ENCODE data around the gene CDH23. TPM values are rescaled to one million over a fixed set of nuclear protein-coding genes. Genes with fewer than 3 reads are reported as not detected.

The CDH23 gene
- total RNA-seq, 1 donor from 2014 or later, result not detected

DNA sequence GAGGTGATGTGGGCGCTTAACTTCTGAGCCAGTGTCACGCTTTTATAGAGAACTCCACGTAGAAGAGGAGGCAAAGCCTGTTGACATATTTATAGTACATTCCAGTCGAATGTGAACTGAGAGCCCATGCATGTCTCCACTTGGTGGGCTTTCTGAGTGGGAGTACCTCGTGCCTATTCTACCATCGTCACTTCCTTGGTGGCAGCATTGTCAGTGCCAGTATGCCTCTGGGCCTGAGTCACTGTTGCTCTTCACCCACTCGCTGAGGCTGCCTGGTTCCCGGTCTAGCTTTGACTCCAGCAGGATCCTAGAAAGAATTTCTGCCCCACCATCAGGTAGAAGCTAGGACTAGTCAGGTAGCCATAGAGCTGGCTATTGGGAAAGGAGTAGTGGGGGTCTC, 30.0 kb upstream of the CDH23 start:
- Histone ChIP-seq H3K27me3 (ENCODE audit: control insufficient read depth, insufficient read depth, low read length) (no peaks in the 10 kb centered on the region), H3K36me3 (ENCODE audit: control insufficient read depth, insufficient read depth, low read length) (no peaks in the 10 kb centered on the region), H3K4me3 (ENCODE audit: low read depth, low read length) (no peak overlapping the region)
- TF ChIP-seq, protein P1, sequence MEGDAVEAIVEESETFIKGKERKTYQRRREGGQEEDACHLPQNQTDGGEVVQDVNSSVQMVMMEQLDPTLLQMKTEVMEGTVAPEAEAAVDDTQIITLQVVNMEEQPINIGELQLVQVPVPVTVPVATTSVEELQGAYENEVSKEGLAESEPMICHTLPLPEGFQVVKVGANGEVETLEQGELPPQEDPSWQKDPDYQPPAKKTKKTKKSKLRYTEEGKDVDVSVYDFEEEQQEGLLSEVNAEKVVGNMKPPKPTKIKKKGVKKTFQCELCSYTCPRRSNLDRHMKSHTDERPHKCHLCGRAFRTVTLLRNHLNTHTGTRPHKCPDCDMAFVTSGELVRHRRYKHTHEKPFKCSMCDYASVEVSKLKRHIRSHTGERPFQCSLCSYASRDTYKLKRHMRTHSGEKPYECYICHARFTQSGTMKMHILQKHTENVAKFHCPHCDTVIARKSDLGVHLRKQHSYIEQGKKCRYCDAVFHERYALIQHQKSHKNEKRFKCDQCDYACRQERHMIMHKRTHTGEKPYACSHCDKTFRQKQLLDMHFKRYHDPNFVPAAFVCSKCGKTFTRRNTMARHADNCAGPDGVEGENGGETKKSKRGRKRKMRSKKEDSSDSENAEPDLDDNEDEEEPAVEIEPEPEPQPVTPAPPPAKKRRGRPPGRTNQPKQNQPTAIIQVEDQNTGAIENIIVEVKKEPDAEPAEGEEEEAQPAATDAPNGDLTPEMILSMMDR (IDR thresholded peaks at IDR 0.05; ENCODE audit: insufficient read depth, low read length, severe bottlenecking), result no peak
- FAIRE-seq, result no peak
- DNase-seq (ENCODE audit: low read depth), result peak; percentile 51

DNA sequence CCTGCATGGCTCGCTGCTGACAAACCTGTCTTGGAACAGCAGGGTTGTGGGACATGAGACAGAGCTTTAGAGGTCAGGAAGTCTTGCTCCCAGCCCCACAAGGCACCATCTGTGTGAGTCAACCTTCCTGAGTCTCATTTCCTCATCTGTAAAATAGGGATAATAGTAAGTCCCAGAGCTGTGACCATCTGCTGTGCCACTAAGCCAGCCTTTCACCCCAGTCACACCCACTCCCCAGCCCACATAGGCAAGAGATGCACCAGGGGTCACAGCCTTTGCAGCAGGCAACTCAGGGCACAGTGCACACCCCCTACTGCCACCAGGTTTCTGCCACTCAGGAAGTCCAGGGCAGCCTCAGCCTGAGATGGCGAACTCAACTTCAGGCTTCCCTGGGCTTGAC, 29.4 kb upstream of the CDH23 start:
- no peak overlapping the region for H3K4me3 ChIP-seq (ENCODE audit: low read depth, low read length)
- peaks cover 1% of the 10 kb centered on the region for H3K27me3 ChIP-seq (ENCODE audit: control insufficient read depth, insufficient read depth, low read length)
- TF ChIP-seq, protein P1 (IDR thresholded peaks at IDR 0.05; ENCODE audit: insufficient read depth, low read length, severe bottlenecking), result no peak
- H3K36me3 ChIP-seq (ENCODE audit: control insufficient read depth, insufficient read depth, low read length), result no peaks in the 10 kb centered on the region
- no peak for FAIRE-seq
- DNase-seq (ENCODE audit: low read depth), result peak; percentile 44

DNA sequence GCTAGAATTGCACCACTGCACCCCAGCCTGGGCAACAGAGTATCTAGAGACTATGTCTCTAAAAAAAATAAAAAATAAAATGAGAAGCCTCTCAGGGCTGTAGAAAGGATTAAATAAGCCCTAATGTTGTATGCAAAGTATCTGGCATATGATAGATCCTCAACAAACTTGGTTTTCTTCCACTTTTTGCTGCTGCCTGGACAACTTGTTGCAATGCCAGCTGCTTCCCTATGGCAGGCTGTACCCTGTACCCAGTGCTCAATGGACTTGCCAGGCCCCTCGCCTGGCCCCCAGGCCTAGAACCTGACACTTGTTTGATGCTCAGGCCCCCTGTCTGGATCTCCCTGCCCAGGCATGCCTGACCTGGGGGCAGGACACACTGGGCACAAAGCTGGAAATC, 28.5 kb upstream of the CDH23 start:
- TF ChIP-seq, protein P1 (IDR thresholded peaks at IDR 0.05; ENCODE audit: insufficient read depth, low read length, severe bottlenecking), result no peak
- Histone ChIP-seq H3K27me3 (ENCODE audit: control insufficient read depth, insufficient read depth, low read length) (peaks cover 3% of the 10 kb centered on the region), H3K4me3 (ENCODE audit: low read depth, low read length) (no peak overlapping the region), H3K36me3 (ENCODE audit: control insufficient read depth, insufficient read depth, low read length) (no peaks in the 10 kb centered on the region)
- FAIRE-seq (no peak), DNase-seq (ENCODE audit: low read depth) (no peak)

DNA sequence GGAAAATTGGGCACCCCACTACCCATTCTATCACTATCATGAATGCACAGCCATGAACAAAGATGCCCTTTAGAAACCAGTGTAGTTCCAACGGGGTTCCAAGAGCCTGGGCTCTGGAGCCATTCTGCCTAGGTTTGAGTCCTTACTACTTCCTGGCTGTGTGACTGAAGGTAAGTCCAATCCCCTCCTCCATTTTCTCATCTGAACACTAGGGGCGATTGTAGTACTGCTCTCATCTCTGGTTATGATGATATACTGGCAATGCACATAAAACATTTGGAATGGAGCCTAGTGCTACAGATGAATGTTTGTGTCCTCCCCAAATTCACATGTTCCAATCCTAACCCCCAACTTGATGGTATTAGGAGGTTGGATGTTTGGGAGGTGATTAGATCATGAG, 28.1 kb upstream of the CDH23 start:
- H3K27me3 ChIP-seq (ENCODE audit: control insufficient read depth, insufficient read depth, low read length), result peaks cover 3% of the 10 kb centered on the region
- DNase-seq (ENCODE audit: low read depth) (no peak), FAIRE-seq (no peak)
- no peaks in the 10 kb centered on the region for H3K36me3 ChIP-seq (ENCODE audit: control insufficient read depth, insufficient read depth, low read length)
- TF ChIP-seq, protein P1 (IDR thresholded peaks at IDR 0.05; ENCODE audit: insufficient read depth, low read length, severe bottlenecking), result no peak
- H3K4me3 ChIP-seq (ENCODE audit: low read depth, low read length), result no peak overlapping the region

DNA sequence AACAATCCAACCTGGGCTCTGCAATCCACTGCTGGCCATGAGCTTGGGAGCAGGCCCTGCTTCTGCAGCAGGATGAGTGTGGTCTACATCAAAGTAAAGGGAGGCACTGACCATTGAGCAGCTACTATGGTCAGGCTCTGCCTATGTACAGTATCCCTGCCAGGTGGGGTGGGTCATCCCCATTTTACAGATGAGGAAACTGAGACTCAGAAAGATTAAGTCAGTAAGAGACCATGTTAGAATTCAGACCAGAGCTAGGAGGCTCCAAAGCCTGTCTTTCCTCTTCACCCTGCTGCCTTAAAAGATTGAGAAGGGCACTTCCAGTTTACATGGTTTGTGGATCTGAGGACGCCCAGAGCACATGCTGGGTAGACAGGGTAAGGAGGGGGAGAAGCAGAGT, 27.1 kb upstream of the CDH23 start:
- TF ChIP-seq, protein P1 (IDR thresholded peaks at IDR 0.05; ENCODE audit: insufficient read depth, low read length, severe bottlenecking), result no peak
- FAIRE-seq (no peak), DNase-seq (ENCODE audit: low read depth) (no peak)
- no peaks in the 10 kb centered on the region for H3K36me3 ChIP-seq (ENCODE audit: control insufficient read depth, insufficient read depth, low read length)
- no peak overlapping the region for H3K4me3 ChIP-seq (ENCODE audit: low read depth, low read length)
- H3K27me3 ChIP-seq (ENCODE audit: control insufficient read depth, insufficient read depth, low read length), result peaks cover 3% of the 10 kb centered on the region

DNA sequence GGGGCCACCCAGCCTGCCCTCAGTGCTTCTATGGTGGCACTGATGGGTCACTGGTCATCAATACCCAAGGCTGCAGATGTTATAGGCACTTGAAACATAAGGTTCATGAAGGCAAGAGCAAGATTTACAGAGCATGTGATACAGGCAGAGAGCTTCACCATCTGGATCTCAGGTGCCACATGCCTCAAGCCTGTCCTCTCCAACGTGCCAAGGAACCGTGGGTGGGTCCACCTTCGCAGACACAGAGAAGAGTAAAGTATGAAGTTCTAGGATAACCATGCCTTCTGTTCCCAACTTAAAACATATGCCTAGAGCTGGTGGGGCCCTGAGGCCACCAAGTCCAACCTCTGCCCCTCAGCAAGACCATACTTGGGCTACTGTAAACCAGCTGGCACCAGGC, 26.7 kb upstream of the CDH23 start:
- FAIRE-seq (no peak), DNase-seq (ENCODE audit: low read depth) (no peak)
- peaks cover 3% of the 10 kb centered on the region for H3K27me3 ChIP-seq (ENCODE audit: control insufficient read depth, insufficient read depth, low read length)
- no peaks in the 10 kb centered on the region for H3K36me3 ChIP-seq (ENCODE audit: control insufficient read depth, insufficient read depth, low read length)
- TF ChIP-seq, protein P1 (IDR thresholded peaks at IDR 0.05; ENCODE audit: insufficient read depth, low read length, severe bottlenecking), result no peak
- H3K4me3 ChIP-seq (ENCODE audit: low read depth, low read length), result no peak overlapping the region
